Stimulated activated CD4-positive, alpha-beta T cell treated with anti-CD3 and anti-CD28 coated beads, TNF-alpha, amount 100 ng/mL, for 4 hours (primary cell): ENCODE results near the gene RASGRP3.

Experiments used
- DNase-seq, 3 experiments: peaks; one replicate each; pipeline ENCODE4 v3.0.0-alpha.2; 2020; ENCODE audit warnings: low read depth in 3 of 3

Gene RASGRP3

DNA sequence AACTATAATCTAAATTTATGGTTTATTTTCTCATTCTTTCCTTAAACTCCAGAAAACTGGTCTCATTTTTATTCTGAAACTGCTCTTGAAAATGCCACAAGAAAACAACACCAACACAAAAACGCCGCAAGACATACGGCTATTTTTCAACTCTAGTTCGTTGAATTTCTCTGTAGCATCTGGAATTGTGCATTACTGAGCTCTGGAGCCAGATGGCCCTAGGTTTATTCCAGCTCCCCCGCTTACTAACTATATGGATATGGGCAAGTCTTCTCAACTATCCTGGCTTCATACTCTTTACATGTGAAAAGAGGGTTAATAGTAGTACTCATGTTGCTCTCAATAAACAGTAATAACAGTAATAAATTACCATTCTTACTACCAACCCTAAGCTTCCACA lies 102.8 kb downstream of the RASGRP3 start:
- DNase-seq = no peak

DNA sequence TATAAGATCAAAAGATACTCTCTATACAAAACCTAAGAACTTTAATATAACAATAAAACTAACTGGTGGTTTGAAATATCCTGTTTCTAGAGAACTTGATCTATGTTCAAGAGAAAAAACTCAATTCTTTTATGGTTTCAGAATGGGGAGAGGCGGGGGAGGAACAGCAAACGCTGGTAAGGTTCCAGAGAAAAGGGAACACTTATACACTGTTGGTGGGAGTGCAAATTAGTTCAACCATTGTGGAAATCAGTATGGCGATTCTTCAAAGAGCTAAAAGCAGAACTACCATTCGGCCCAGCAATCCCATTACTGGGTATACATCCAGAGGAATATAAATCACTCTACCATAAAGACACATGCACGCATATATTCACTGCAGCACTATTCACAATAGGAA lies 105.4 kb downstream of the RASGRP3 start:
- DNase-seq = no peak

DNA sequence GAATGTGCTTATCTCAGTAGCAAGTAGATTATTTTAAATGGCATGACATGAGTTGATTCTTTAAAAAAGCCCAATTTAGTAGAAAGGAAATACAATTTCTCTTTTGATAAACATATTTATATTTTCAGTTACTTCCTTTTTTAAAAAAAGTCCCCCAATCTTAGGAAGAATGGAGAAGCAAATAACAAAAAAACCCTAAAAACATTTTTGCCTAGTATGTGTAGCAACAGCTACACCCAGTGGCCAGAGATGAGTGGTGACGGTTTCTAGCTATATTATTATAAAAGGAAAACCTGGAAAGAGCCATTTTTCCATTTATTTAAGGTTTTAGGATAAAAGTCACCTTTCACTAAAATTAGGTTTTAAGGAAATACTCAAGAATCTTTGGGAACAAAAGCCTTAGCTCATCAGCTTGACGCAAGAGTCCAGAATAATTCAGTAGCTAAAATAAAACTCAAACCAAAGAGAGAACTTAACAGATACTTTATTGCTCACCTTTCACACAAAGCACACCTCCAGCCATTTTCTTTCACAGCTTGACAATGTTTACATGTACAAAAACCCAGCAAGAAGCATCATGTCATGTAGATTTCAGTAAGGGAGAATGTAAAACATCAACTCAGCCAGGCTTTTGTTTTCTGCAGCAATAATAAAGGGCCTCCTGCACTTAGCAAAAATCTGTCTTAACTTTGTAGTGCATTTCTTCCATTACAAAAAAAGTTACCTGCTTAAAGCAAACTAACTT lies 106.9 kb downstream of the RASGRP3 start:
- DNase-seq = peak in 1 of 3 experiments; percentile 3

DNA sequence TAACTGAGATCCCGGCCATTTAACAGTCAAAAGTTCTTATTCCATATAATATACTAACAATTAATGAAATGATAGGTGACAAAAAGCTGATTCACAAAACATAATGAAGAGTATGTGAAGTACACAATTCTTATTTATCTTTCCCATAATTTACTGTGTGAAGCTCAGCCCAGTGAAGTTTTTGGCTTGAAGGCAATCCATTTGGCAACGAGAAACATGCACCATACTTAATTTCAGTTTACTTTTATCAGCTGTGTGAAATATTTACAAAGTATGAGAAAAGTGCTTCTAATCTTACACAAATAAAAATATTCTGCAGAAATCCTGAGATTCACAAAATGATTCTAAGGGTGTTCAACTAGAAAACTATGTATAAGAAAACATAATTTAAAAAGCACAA lies 110.3 kb downstream of the RASGRP3 start:
- DNase-seq = no peak

DNA sequence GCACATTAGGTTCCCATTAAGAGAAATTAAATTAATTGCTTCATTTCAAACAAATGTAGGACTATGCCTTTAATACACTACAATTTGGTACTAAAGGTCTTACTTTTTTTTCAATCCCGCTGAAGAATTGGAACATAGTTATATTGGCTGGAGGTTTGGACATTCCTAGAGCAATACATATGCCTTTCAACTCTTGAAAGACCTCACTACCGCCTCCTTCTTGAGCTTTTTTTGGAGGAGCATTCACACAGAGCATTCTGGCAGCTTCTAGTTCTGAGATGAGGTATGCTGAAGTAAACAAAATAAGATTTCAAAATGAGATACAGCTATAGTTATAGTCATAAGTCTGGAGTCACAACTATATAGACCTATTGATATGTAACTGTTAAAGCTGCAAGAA lies 111.8 kb downstream of the RASGRP3 start:
- DNase-seq = no peak

DNA sequence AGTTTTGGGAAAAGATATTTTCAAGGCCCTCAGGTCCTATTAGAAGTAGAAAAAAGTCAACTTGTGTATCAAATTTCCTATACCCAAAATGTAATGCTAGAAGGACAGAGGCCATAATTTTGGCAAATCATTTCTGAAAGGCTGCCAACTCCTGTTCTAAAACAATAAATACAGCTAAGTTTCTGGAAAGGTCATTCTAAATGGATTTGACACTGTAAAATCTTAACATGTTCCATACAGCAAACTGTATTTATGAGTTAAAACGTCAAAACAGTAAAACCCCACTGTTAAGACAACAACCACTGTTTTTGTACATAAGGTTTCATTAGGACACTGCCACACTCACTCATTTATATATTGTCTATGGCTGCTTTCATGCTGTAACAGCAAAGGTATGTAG lies 113.0 kb downstream of the RASGRP3 start:
- DNase-seq = no peak

DNA sequence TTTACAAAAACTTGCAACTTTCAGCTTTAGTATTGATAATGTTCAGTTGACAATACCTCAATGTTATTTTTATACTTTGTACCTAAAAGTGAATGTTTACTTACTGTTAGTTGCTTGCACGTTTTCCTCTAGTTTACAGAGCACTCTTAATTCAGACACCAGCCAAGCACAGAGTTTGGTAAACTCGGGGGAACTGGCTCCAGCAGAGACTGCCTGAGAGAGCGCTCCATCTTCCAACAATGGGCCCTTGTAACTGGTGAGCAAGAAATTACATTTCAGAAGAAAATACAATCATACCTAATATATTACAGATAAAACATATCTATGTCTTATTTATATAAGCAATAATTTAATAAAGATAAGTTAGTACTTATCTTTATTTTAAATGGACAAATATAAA lies 118.9 kb downstream of the RASGRP3 start:
- no peak for DNase-seq

DNA sequence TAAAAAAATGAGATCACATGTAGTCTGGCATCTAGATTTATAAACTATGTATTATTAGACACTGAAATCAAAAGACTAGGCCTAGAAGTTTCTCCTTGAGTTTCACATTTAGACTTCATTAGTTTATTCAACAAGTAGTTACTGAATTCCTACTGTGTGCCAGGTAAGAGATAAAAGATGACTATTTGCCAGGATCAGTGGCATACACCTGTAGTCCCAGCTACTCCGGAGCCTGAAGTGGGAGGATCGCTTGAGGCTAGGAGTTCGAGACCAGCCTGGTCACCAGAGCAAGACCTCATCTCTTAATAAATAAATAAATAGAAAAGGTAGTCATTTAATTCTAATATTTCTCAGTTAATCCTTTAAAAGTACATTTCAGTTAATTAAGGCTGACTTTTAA lies 120.6 kb downstream of the RASGRP3 start:
- DNase-seq = no peak

DNA sequence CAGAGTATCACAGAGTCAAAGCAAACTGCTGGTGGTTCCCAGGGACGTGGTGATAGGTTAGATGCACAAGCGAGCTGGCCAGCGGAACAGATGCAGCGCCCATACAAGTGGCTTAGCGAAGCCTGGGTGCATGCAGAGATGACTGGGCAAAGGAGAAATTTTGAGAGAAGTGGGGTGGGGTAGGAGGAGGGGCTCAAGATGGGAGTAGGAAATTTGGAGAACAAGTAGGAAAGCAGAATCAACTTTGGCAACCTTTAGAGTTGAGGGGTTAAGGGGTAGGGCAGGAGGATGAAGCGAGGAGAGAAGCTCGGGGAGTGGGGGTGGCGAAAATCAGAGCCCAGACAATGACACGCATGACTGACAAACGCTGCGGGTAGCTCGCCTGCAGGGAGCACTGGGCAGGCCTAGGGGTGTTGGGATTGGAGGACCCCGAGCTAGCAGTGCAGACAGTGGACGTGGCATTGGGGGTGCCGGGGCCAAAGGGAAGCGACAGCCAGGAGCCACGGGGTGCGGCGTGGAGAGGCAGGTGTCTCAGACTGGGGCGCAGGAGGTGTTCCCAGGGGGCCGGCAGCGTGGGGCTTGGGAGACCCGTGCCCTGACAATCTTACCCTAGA lies 122.2 kb downstream of the RASGRP3 start:
- DNase-seq = peak in 2 of 3 experiments; percentile 2 to 9

DNA sequence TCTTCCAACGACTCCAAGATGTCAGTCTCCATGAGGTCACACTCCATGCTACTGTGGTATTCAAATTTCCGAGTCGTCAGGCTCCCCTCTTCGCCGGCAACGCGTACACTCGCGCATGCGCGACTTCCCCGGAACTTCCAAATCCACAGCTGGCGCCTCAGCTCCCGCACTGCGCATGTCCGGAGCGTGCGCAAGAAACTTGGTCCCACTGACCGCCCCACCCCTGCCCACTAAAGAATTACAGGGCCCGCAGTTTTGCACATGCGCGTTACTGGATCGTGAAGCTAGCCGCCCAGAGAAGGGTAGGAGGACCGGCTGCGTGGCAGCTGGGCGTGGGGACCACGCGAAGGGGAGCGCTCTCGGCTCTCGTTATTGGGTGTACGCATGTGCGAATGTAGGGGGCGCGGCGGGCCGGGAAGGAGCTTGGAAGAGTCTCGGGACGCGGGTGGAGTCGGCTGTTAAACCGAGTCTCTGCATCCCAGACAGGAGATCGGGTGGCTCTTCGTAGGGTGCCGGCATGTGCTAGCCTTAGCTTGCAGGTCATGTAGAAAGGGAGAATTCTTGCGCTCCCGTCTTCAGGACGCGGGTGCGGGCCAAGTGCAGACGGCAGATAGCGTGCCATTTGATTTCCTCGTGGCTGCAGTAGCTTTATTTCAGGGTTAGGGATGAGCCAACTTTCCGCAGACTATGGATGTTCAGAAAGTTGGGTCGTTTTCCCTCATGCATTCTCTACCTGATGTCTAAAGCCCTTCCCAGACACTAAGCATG lies 122.9 kb downstream of the RASGRP3 start, which contains the start of gene FAM98A:
TSS of gene FAM98A (minus strand) at position 125 of the 768 bp plus-strand sequence. CDS start at position 47, 78 bp downstream.
- DNase-seq = peak; percentile 98 to 99 (median 98)

DNA sequence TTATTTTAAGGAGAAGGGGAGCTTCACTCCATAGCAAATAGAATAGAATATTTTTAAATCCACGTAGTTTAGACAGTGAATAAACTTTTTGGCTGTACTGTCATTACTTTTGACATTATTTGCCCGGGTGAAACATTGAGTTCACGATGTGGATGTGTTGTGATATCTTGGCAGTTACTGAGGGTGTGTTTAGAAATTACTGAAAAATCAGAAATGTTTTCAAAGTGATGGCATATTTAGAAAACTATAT lies 123.4 kb downstream of the RASGRP3 start:
- DNase-seq = no peak

DNA sequence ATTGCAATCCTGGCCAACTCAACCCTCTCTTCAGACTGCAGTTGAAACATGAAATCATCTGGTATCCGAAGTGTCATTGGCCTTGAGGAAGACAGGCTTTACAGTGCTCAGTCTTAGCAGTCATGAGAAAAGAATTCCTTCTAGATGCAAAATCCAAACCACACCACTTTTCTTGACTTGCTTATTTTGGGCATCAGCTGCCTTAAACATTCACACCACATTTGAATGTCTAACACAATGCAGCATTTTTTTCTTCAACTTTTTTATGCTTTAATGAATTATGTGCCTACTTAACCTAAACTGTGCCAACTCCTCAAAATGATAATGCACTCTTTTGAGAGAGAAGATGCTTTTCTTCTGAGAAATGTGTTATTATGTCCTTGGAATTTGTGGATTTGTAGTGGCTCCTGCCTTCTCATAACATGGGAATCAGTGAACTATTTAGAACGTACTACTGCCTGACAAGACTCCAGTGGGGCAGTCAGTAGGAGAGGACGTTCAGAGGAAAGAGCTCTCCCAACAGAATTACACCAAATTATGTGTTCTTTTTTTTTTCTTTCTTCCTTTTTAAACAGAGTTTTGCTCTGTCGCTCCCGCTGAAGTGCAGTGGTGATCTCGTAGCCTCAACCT lies 125.9 kb downstream of the RASGRP3 start:
- no peak for DNase-seq

DNA sequence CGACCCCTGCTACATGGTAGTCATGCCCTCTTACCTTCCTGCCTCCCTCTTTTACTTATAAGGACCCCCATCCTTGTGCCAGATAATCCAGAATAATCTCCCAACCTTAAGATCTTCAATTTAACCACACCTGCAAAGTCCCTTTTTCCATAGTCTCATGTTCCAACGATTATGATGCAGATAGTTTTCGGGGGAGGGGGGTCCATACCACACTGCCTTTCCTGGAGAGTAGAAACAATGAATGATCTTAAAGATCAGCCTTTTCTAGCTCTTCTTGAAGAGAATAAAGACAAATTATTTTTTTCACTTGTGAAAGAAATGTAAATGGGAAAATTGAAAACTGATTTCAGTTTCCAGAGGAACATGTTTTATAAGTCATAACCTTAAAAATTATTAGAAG lies 127.0 kb downstream of the RASGRP3 start:
- DNase-seq = no peak

DNA sequence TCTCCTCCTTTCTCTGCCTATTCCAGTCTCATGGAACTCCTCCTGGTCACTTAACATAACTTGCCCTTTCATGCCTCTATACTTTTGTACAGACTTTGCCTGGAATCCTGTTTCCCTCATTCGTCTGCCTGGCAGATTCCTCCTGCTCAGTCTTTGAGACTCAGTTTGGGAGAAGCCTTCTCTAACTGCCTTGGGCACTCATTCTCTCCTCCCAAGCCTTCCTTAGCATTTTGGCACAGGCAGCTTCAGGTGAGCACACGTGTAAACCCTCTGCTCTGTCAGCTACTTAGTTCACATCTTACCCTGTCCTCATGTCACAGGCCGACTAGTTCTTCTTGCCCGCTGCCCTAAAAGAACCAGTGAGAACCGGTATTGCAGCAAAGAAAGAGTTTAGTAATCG lies 128.6 kb downstream of the RASGRP3 start:
- no peak for DNase-seq

DNA sequence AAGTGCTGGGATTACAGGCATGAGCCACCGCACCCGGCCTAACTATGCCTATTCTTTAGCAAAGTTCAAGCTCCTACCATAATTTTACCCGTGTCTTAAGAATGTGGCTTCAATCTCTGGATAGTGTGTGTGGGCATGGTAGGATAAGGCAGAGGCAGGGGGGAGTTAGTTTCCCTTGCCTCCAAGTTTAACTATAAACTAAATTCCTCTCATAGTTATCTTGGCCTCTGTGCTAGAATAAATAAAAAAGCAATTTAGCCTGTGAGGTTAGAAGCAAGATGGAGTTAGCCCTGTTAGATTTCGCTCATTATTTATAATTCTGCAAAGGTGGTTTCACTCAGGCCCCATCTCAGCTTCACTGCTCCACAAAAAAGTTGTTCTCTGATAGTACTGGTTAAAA lies 129.7 kb downstream of the RASGRP3 start:
- no peak for DNase-seq

DNA sequence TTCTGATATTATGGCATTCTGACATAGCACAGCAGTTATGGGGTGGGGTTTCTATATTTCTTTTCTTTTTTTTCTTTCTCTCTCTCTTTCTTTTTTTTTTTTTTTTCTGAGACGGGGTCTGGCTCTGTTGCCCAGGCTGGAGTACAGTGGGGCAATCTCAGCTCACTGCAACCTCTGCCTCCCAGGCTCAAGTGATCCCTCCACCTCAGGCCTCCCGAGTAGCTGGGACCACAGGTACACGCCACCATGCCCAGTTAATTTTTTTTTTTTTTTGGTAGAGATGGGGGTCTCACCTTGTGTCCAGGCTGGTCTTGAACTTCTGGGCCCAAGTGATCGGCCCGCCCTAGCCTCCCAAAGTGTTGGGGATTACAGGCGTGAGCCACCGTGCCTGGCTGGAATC lies 130.2 kb downstream of the RASGRP3 start:
- no peak for DNase-seq

DNA sequence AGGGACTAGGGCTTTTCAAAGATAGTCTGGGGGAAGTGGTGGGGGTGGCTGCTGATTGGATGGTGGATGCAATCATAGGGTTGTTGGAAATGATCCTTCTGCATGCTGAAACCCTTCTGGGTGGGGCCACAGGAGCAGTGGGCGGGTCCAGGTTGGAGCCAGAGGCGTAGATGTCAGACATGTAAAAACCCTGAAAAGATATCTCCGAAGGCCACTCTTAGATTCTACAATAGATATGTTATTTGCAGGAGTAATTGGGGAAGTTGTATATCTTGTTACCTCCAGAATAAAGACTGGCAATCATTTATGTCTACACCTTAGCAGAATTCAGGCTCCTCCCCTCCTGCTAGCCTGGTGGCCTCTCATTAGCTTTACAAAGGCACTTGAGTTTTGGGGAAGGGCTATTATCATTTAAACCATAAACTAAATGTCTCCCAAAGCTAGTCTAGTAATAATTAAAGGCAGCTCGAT lies 130.8 kb downstream of the RASGRP3 start:
- DNase-seq = no peak

DNA sequence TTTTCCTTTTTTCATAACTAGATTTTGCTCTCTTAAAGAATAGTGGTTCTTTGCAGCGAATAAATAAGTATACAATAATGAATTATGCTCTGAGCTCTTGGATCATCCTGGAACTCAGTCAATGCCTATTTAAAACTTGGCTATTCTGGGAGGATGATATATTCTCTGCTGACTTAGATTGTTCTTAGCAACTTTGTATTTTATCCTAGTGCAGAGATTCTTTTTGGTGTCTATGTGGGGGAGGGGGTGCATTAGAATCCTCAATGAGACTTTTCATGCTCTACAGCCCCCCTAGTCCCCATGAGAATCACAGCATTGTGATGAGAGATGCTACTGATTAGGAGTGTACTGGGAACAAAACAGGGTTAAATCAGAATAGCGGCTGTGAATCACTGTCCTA lies 131.5 kb downstream of the RASGRP3 start:
- DNase-seq = no peak

DNA sequence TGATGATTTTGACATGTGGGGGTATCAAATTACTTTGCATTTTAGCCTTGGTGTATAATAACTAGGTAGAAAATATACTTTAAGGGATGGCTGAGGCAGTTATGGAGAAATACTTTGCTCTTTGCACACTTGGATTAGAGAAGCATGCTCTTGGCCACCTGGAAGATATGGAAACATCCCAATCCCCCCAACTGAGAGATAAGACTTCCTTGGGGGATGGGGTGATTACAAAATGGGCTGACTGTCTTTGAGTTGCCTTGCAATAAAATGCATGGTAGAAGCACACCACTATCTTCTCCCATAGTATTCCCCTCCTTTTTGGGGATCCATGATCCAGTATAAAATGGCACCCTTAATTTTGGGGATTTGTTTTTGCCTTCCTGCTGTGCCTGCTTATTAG lies 137.7 kb downstream of the RASGRP3 start:
- no peak for DNase-seq
